ENCODE measurements around the gene PTPRO.

The PTPRO gene

DNA sequence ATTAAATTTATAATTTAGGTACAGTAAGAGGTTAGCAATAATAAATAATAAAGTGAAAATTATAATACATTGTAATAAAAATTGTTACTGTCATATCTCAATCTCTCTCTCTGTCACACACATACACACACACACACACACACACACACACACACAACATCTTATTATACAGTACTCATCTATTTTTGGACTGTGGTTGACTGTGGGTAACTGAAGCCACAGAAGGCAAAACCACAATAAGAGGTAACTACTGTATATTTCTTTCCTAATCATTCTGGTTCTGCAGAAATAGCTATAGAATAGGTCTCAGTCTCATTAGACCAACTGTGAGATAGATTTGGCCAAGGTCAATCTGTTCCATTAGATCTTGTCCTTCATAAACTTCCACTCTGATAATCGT, 33.1 kb upstream of the PTPRO start:
- no peak overlapping the region for H3K4me3 ChIP-seq (ENCODE audit: low read length)
- TF ChIP-seq, protein P1, sequence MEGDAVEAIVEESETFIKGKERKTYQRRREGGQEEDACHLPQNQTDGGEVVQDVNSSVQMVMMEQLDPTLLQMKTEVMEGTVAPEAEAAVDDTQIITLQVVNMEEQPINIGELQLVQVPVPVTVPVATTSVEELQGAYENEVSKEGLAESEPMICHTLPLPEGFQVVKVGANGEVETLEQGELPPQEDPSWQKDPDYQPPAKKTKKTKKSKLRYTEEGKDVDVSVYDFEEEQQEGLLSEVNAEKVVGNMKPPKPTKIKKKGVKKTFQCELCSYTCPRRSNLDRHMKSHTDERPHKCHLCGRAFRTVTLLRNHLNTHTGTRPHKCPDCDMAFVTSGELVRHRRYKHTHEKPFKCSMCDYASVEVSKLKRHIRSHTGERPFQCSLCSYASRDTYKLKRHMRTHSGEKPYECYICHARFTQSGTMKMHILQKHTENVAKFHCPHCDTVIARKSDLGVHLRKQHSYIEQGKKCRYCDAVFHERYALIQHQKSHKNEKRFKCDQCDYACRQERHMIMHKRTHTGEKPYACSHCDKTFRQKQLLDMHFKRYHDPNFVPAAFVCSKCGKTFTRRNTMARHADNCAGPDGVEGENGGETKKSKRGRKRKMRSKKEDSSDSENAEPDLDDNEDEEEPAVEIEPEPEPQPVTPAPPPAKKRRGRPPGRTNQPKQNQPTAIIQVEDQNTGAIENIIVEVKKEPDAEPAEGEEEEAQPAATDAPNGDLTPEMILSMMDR (conservative IDR thresholded peaks at IDR 0.05; ENCODE audit: low read depth, low read length) = no peak
- no peak for DNase-seq (ENCODE audit: low read depth)

DNA sequence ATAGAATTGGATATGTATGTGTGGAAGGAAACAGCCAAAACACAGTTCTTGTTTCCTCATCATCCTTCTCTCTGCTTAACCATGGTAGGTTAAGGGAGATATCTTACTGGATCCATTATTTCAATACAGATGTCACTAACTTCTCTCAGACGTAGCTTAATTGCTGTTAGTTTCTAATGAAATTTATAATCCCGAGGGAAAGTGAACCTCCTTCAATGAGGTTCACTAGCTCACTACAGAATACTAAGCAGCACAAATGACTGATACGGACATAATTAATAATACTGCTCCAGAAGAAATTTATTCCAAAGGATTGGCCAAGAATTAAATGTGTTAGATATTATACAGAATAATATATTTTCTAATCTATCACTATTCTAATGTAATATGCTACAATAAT, 28.6 kb upstream of the PTPRO start:
- DNase-seq (ENCODE audit: low read depth) = no peak
- TF ChIP-seq, protein P1 (conservative IDR thresholded peaks at IDR 0.05; ENCODE audit: low read depth, low read length) = no peak
- no peak overlapping the region for H3K4me3 ChIP-seq (ENCODE audit: low read length)

DNA sequence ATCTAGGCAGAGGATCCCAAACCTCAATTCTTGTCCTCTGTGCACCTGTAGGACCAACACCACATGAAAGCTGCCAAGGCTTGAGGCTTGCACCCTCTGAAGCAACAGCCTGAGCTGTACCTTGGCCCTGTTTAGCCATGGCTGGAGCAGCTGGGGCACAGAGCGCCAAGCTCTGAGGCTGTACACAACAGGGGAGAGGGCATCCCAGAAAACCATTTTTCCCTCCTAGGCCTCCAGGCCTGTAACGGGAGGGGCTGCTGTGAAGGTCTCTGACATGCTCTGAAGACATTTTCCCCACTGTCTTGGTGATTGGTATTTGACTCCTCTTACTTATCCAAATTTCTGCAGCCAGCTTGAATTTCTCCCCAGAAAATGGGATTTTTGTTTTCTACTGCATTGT, 22.4 kb upstream of the PTPRO start:
- no peak for DNase-seq (ENCODE audit: low read depth)
- TF ChIP-seq, protein P1 (conservative IDR thresholded peaks at IDR 0.05; ENCODE audit: low read depth, low read length) = no peak

DNA sequence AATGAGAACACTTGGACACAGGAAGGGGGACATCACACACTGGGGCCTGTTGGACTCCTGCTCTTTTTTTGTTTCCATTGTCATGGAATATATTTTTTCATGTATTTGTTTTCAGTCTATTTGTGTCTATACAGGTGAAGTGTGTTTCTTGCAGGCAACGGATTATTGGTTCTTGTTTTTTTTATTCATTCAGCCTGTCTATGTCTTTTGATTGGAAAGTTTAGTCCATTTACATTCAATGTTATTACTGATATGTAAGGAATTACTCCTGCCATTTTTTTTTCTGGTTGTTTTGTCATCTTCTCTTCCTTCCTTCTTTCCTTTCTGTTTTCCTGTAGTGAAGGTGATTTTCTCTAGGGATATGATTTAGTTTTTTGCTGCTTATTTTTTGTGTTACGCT, 18.0 kb upstream of the PTPRO start:
- TF ChIP-seq, protein P1 (conservative IDR thresholded peaks at IDR 0.05; ENCODE audit: low read depth, low read length) = no peak
- DNase-seq (ENCODE audit: low read depth) = no peak

More for the DNA sequence above, 22.4 kb upstream of the PTPRO start:
- H3K4me3 ChIP-seq (ENCODE audit: low read length) = no peak overlapping the region

DNA sequence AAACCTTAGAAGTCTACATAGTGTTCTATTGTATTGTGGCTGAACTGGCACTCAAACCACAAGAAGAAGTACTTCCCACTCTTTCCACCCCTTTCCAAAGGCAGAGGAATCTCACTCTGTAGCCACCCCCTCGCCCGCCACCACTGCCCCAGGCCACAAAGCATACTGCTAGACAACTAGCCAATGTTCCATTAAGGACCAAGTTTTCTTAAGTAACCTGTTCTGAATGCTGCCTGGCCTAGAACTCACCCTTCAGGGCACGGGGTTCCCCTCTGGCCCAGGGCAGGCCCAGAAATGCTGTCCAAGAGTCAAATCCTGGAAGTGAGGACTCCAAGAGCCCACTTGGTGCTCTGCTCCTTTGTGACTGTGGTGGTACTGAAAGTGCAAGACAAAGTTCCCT, 15.7 kb upstream of the PTPRO start:
- TF ChIP-seq, protein P1 (conservative IDR thresholded peaks at IDR 0.05; ENCODE audit: low read depth, low read length) = no peak
- DNase-seq (ENCODE audit: low read depth) = no peak

More for the DNA sequence above, 18.0 kb upstream of the PTPRO start:
- no peak overlapping the region for H3K4me3 ChIP-seq (ENCODE audit: low read length)

DNA sequence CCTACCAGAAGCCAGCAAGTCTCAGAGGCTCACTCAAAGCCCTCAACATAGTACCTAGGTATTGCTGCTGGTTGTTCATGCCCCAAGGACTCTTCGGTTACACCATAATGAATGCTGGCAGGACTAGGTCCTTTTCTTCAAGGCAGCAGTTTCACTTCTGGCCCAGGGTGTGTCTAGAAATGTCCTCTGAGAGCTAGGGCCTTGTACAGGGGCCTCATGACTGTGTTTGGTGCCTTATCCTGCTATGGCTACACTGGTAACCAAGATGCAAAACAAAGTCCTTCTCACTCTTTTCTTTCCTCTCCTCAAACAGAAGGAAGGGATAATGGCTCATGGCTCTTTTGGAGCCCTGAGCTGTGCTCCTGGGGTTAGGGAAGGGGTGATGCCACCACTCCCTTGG, 15.2 kb upstream of the PTPRO start:
- DNase-seq (ENCODE audit: low read depth) = no peak
- no peak overlapping the region for H3K4me3 ChIP-seq (ENCODE audit: low read length)
- TF ChIP-seq, protein P1 (conservative IDR thresholded peaks at IDR 0.05; ENCODE audit: low read depth, low read length) = no peak

More for the DNA sequence above, 15.7 kb upstream of the PTPRO start:
- no peak overlapping the region for H3K4me3 ChIP-seq (ENCODE audit: low read length)

DNA sequence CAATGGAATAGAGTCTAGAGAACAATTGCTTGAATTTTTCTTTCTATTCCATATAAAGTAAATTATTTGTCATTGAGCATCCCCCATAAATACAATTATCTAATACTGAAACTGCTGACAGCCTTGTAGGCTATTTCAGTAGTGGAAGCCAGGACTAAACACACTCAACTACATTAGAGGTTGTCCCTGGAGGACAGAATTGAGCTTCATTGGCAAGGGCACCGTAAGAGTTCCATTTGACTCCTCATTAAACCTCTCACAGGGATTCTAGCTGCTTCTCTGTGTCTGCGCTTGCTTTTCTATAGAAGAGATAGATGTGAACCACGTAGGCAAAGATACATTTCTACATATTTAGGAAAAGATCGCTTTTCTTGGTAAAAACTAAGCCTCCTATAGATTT, 3.5 kb upstream of the PTPRO start:
- no peak overlapping the region for H3K4me3 ChIP-seq (ENCODE audit: low read length)

More for the DNA sequence above, 3.5 kb upstream of the PTPRO start:
- DNase-seq (ENCODE audit: low read depth) = no peak
- TF ChIP-seq, protein P1 (conservative IDR thresholded peaks at IDR 0.05; ENCODE audit: low read depth, low read length) = no peak

Measured in retinal pigment epithelial cell (primary cell).